Measurements from ENCODE around the gene MLN. TPM values are rescaled to one million over a fixed set of nuclear protein-coding genes. Genes with fewer than 3 reads are reported as not detected.
A peak's percentile ranks its signal among the peaks of the same experiment; 100 is the strongest.

MLN gene
- total RNA-seq, 4 donors from 2014 or later = not detected

GRCh38 chr6:33830635-33831240, 26.9 kb upstream of the MLN start:
- Histone ChIP-seq H3K4me1 (peaks cover 0 to 18% of the 10 kb centered on the region in 2 donors), H3K9me3 (no peaks in the 10 kb centered on the region), H3K27ac (peak overlapping the region in 1 of 3 donors; percentile 30), H3K36me3 (no peaks in the 10 kb centered on the region), H3K4me3 (replicated peaks in 1 of 3) (no peak overlapping the region), H3K27me3 (no peaks in the 10 kb centered on the region)
- intact Hi-C loops (cut with DNase I) = no loop called here
- 81 to 90% methylated on average over 21 of the region's 21 CpGs for WGBS, 2 donors
- DNase-seq = no peak
- no peak for TF ChIP-seq CTCF (IDR thresholded peaks at IDR 0.05)
- no peak for TF ChIP-seq POLR2A (IDR thresholded peaks at IDR 0.05)

- peaks cover 12 to 32% of the 10 kb centered on the region in 2 donors for H3K4me1 ChIP-seq
- H3K27ac ChIP-seq = no peak overlapping the region
- WGBS, 2 donors = 63 to 68% methylated on average over 14 to 15 of the region's 15 CpGs
- TF ChIP-seq POLR2A (IDR thresholded peaks at IDR 0.05) (no peak), CTCF (IDR thresholded peaks at IDR 0.05) (no peak)
- H3K36me3 ChIP-seq = no peaks in the 10 kb centered on the region
- intact Hi-C loops (cut with DNase I) = loop anchor here (10.0 kb wide), 1 partner anchor 54 kb away; no protein-coding TSS in a partner anchor
- no peaks in the 10 kb centered on the region for H3K27me3 ChIP-seq
- DNase-seq = no peak
- H3K9me3 ChIP-seq = no peaks in the 10 kb centered on the region
- H3K4me3 ChIP-seq (replicated peaks in 1 of 3) = no peak overlapping the region
Observed at GRCh38 chr6:33828764-33829731, 25.2 kb upstream of the MLN start.

- Histone ChIP-seq H3K9me3 (no peaks in the 10 kb centered on the region), H3K36me3 (no peaks in the 10 kb centered on the region), H3K4me3 (replicated peaks in 1 of 3) (no peak overlapping the region), H3K4me1 (peaks cover 17 to 38% of the 10 kb centered on the region in 2 donors), H3K27ac (no peak overlapping the region), H3K27me3 (no peaks in the 10 kb centered on the region)
- no peak for DNase-seq
- TF ChIP-seq POLR2A (IDR thresholded peaks at IDR 0.05) (no peak), CTCF (IDR thresholded peaks at IDR 0.05) (no peak)
- intact Hi-C loops (cut with DNase I) = loop anchor here (10.0 kb wide), 1 partner anchor 54 kb away; no protein-coding TSS in a partner anchor
- 48 to 56% methylated on average over 4 of the region's 4 CpGs for WGBS, 2 donors
Observed at GRCh38 chr6:33828452-33828763, 24.6 kb upstream of the MLN start.

- Histone ChIP-seq H3K27me3 (no peaks in the 10 kb centered on the region), H3K4me3 (replicated peaks in 1 of 3) (no peak overlapping the region), H3K4me1 (peaks cover 17 to 43% of the 10 kb centered on the region in 2 donors), H3K9me3 (no peaks in the 10 kb centered on the region), H3K27ac (no peak overlapping the region), H3K36me3 (no peaks in the 10 kb centered on the region)
- DNase-seq = no peak
- TF ChIP-seq CTCF (IDR thresholded peaks at IDR 0.05) (no peak), POLR2A (IDR thresholded peaks at IDR 0.05) (no peak)
- intact Hi-C loops (cut with DNase I) = loop anchor here (10.0 kb wide), 1 partner anchor 53 kb away; no protein-coding TSS in a partner anchor
- WGBS, 2 donors = 79 to 83% methylated on average over 14 of the region's 14 CpGs
Observed at GRCh38 chr6:33827546-33828451, 24.0 kb upstream of the MLN start.

Data from thyroid gland (tissue), 4 donors.